ENCODE data around the gene TCERG1L.

The TCERG1L gene

DNA sequence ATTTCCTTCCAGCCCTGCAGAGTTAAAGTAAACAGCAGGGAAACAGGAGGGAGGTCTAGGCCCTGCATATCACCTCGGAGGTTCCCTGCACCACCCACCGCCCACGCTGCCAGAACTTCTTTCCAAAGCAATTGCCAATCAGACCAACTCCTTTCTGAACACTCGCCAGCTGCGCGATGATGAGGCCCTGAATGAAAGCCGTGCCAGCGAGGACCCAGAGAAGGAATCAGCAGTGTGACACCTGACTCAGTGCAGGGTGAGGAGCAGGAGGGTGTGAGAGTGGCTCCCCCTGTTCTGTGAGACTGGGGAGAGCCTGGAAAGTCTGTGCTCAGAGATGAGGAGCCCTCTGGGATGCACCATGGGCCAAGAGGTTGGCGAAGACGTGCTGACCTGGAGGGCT is 3.3 kb upstream of the TCERG1L start:
- H3K27me3 ChIP-seq: peaks cover 0 to 45% of the 10 kb centered on the region in 2 donors
- no peaks in the 10 kb centered on the region for H3K36me3 ChIP-seq
- H3K27ac ChIP-seq: no peak overlapping the region
- peaks cover 0 to 21% (median 8%) of the 10 kb centered on the region in 4 donors for H3K4me1 ChIP-seq
- H3K9me3 ChIP-seq: no peaks in the 10 kb centered on the region
- TF ChIP-seq, protein P1, sequence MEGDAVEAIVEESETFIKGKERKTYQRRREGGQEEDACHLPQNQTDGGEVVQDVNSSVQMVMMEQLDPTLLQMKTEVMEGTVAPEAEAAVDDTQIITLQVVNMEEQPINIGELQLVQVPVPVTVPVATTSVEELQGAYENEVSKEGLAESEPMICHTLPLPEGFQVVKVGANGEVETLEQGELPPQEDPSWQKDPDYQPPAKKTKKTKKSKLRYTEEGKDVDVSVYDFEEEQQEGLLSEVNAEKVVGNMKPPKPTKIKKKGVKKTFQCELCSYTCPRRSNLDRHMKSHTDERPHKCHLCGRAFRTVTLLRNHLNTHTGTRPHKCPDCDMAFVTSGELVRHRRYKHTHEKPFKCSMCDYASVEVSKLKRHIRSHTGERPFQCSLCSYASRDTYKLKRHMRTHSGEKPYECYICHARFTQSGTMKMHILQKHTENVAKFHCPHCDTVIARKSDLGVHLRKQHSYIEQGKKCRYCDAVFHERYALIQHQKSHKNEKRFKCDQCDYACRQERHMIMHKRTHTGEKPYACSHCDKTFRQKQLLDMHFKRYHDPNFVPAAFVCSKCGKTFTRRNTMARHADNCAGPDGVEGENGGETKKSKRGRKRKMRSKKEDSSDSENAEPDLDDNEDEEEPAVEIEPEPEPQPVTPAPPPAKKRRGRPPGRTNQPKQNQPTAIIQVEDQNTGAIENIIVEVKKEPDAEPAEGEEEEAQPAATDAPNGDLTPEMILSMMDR (IDR thresholded peaks at IDR 0.05): no peak
- intact Hi-C loops (cut with DNase I; ENCODE audit: low total_unique reads): no loop called here
- no peak overlapping the region for H3K4me3 ChIP-seq
- no peak for DNase-seq

DNA sequence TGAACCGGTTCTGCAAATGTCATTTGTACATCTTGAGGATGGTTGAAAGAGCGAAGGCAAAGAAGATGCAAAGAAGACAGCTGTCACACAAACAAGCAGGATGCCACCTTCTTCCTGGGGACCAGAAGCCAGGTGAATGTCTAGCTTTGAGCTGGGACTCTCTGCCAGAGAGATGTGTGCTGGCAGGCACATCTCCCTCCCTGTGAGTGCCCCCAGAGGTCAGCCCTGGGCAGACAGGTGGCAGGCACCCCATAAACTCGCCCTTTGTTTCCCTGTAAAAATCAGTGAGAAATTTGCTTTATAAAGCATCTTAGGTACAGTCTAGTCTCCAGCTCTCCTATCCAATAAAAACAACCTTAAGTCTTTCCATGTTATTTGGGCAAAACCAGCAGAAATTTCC is 2.6 kb upstream of the TCERG1L start:
- Histone ChIP-seq H3K27me3 (peaks cover 0 to 46% of the 10 kb centered on the region in 2 donors), H3K9me3 (no peaks in the 10 kb centered on the region), H3K27ac (no peak overlapping the region), H3K36me3 (no peaks in the 10 kb centered on the region), H3K4me3 (no peak overlapping the region), H3K4me1 (peaks cover 0 to 21% (median 8%) of the 10 kb centered on the region in 4 donors)
- intact Hi-C loops (cut with DNase I; ENCODE audit: low total_unique reads): no loop called here
- no peak for DNase-seq
- TF ChIP-seq, protein P1 (IDR thresholded peaks at IDR 0.05): no peak

DNA sequence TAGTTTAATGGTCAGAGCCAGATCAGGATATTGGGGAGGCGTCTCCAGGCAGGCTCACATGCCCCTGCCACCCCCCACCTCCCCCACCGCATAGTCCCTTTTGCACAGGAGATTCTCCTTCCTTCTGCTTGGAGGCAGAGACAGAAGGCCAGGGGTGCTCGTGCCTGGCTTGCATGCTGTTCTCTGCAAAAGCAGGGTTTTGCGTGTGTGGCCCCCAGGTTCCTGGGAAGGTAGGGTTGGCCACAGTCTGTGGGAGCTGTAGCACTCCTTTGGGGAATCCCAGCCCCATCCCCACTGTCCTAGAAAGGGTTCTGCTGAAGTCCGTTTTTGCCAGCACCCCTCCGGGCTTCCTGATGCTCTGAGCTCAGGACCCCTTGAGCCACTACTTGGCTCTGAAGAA is 1.9 kb upstream of the TCERG1L start:
- intact Hi-C loops (cut with DNase I; ENCODE audit: low total_unique reads): no loop called here
- TF ChIP-seq, protein P1 (IDR thresholded peaks at IDR 0.05): no peak
- Histone ChIP-seq H3K9me3 (no peaks in the 10 kb centered on the region), H3K27ac (no peak overlapping the region), H3K4me3 (no peak overlapping the region), H3K36me3 (no peaks in the 10 kb centered on the region), H3K4me1 (peaks cover 0 to 21% (median 8%) of the 10 kb centered on the region in 4 donors), H3K27me3 (peaks cover 0 to 51% of the 10 kb centered on the region in 2 donors)
- DNase-seq: no peak

DNA sequence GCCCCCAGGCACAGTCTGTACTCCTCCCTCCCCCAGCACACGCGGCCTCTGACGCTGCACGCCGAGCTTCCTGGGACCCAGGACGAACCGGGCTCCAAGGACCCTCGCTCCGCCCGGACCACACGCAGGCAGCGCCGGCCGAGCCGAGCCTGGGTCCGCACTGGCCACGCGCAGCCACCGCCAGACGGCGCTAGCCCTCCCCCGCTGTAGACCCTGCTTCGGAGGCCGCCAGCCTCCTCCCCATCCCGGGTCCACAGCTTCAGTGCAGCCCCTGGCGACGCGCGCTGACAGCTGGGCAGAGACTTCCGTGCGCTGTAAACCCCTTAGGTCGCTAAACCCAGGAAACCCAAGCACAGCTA is 936 bp upstream of the TCERG1L start:
- Histone ChIP-seq H3K4me3 (no peak overlapping the region), H3K27me3 (peaks cover 0 to 55% of the 10 kb centered on the region in 2 donors), H3K4me1 (peaks cover 0 to 21% (median 8%) of the 10 kb centered on the region in 4 donors), H3K9me3 (no peaks in the 10 kb centered on the region), H3K27ac (no peak overlapping the region), H3K36me3 (no peaks in the 10 kb centered on the region)
- intact Hi-C loops (cut with DNase I; ENCODE audit: low total_unique reads): no loop called here
- DNase-seq: no peak
- TF ChIP-seq, protein P1 (IDR thresholded peaks at IDR 0.05): no peak

DNA sequence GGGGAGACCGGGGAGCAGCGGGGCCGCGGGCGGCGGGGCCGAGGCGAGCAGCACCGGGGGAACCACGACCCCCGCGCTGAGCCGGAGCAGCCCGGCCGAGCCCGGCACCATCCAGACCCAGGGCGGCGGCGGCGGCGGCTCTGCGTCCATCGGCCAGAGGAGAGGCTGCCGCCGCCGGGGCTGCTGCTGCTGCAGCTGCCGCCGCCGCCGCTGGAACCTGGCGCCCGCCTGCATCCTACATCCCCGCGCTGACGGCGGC is 190 bp downstream of the TCERG1L start:
- Histone ChIP-seq H3K4me3 (no peak overlapping the region), H3K4me1 (peaks cover 0 to 21% (median 8%) of the 10 kb centered on the region in 4 donors), H3K9me3 (no peaks in the 10 kb centered on the region), H3K36me3 (no peaks in the 10 kb centered on the region), H3K27ac (no peak overlapping the region), H3K27me3 (peaks cover 0 to 52% of the 10 kb centered on the region in 2 donors)
- TF ChIP-seq, protein P1 (IDR thresholded peaks at IDR 0.05): no peak
- intact Hi-C loops (cut with DNase I; ENCODE audit: low total_unique reads): no loop called here
- no peak for DNase-seq
